AG09319 (cell line): ENCODE results near the gene TBC1D16.

Experiments
- DNase-seq: peaks from one replicate; pipeline ENCODE4 v3.0.0-alpha.2; 2010; ENCODE audit warnings: low read depth; ENCODE audit errors: extremely low read depth
- TF ChIP-seq, protein P1 (sequence below): IDR thresholded peaks from 2 replicates; pipeline ENCODE4 v1.5.1; 2011; ENCODE audit warnings: low read depth, mild to moderate bottlenecking, inconsistent platforms, low read length, moderate library complexity

The TBC1D16 gene

GRCh38 chr17:79916506-79916905, 119.2 kb downstream of the TBC1D16 start:
- no peak for DNase-seq

GRCh38 chr17:79915850-79916430, 119.7 kb downstream of the TBC1D16 start:
- TF ChIP-seq, protein P1, sequence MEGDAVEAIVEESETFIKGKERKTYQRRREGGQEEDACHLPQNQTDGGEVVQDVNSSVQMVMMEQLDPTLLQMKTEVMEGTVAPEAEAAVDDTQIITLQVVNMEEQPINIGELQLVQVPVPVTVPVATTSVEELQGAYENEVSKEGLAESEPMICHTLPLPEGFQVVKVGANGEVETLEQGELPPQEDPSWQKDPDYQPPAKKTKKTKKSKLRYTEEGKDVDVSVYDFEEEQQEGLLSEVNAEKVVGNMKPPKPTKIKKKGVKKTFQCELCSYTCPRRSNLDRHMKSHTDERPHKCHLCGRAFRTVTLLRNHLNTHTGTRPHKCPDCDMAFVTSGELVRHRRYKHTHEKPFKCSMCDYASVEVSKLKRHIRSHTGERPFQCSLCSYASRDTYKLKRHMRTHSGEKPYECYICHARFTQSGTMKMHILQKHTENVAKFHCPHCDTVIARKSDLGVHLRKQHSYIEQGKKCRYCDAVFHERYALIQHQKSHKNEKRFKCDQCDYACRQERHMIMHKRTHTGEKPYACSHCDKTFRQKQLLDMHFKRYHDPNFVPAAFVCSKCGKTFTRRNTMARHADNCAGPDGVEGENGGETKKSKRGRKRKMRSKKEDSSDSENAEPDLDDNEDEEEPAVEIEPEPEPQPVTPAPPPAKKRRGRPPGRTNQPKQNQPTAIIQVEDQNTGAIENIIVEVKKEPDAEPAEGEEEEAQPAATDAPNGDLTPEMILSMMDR, result peak; percentile 23
- no peak for DNase-seq

More at GRCh38 chr17:79916506-79916905, 119.2 kb downstream of the TBC1D16 start:
- TF ChIP-seq, protein P1, result no peak

GRCh38 chr17:79914813-79915740, 120.6 kb downstream of the TBC1D16 start:
- no peak for DNase-seq
- TF ChIP-seq, protein P1, result no peak

DNA sequence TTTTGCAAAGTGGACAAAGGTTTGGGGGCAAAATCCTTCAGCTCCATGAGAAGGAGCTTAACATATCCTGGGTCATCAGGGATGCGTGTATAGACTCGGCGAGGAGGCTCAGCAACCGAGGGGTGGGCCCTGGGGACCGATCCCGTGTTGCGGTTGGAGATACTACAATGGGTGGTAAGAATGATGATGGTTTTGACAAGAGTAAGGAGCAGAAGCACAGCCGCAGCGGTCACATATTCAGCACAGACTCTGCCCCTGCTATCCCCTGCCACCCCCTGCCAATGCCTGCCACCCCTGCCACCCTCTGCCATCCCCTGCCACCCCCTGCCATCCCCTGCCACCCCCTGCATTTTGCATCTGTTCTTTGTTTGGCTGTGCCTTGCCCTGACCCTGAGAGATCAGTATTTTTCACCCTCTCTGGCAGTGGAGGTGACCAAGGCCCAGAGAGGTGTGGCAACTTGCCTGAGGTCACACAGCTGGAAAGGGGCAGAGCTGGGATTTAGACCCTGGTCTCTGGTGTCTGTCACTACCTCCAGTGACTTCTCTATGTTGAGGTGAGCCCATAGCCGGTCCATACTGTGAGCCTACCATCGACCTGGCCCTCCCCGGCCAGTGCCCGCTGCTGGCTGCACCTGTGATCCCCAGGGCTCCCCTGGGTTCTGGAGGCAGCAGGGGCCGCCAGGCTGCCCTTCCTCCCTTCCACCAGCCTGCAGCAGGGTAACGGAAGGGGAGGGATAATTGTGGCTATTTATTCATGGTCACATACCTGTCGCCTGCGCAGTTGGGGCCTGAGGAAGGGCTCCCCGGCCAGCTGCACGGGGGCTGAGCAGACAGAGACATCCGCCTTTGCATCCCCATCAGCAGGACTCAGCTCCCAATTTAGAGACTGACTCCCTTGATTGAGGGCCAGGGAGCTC, 121.5 kb downstream of the TBC1D16 start:
- DNase-seq, result no peak
- TF ChIP-seq, protein P1, result no peak

GRCh38 chr17:79913451-79913850, 122.2 kb downstream of the TBC1D16 start:
- no peak for DNase-seq

GRCh38 chr17:79912552-79913330, 122.9 kb downstream of the TBC1D16 start:
- no peak for DNase-seq
- TF ChIP-seq, protein P1, result no peak

More at GRCh38 chr17:79913451-79913850, 122.2 kb downstream of the TBC1D16 start:
- TF ChIP-seq, protein P1, result no peak
